Measurements from ENCODE around the gene LNX2.

LNX2 gene

GRCh38 chr13:27620377-27621115 lies at the start of gene LNX2:
TSS of gene LNX2 (minus strand) at chr13:27620529. CDS start at chr13:27581703, 38,826 bp downstream.
- DNase-seq = peak; percentile 94

- DNase-seq = no peak
Observed at GRCh38 chr13:27667946-27668345, 47.6 kb upstream of the LNX2 start.

- DNase-seq = no peak
Observed at GRCh38 chr13:27666951-27667350, 46.6 kb upstream of the LNX2 start.

GRCh38 chr13:27665761-27666160 lies 45.4 kb upstream of the LNX2 start:
- no peak for DNase-seq

- DNase-seq = no peak
Observed at GRCh38 chr13:27665333-27665732, 45.0 kb upstream of the LNX2 start.

- DNase-seq = no peak
Observed at GRCh38 chr13:27663947-27664346, 43.6 kb upstream of the LNX2 start.

GRCh38 chr13:27662738-27663470 lies 42.6 kb upstream of the LNX2 start:
- DNase-seq = no peak

- no peak for DNase-seq
Observed at GRCh38 chr13:27661017-27661416, 40.7 kb upstream of the LNX2 start.

- no peak for DNase-seq
Observed at GRCh38 chr13:27660511-27660910, 40.2 kb upstream of the LNX2 start.

- no peak for DNase-seq
Observed at GRCh38 chr13:27659145-27659865, 39.0 kb upstream of the LNX2 start.

- DNase-seq = no peak
Observed at GRCh38 chr13:27658546-27658945, 38.2 kb upstream of the LNX2 start.

- no peak for DNase-seq
Observed at GRCh38 chr13:27657724-27658123, 37.4 kb upstream of the LNX2 start.

GRCh38 chr13:27654816-27655215 lies 34.5 kb upstream of the LNX2 start:
- no peak for DNase-seq

- DNase-seq = no peak
Observed at GRCh38 chr13:27654059-27654458, 33.7 kb upstream of the LNX2 start.

- no peak for DNase-seq
Observed at GRCh38 chr13:27650312-27650711, 30.0 kb upstream of the LNX2 start.

GRCh38 chr13:27644302-27644701 lies 24.0 kb upstream of the LNX2 start:
- no peak for DNase-seq

GRCh38 chr13:27643334-27644132 lies 23.2 kb upstream of the LNX2 start:
- no peak for DNase-seq

- no peak for DNase-seq
Observed at GRCh38 chr13:27641711-27642502, 21.6 kb upstream of the LNX2 start.

- DNase-seq = no peak
Observed at GRCh38 chr13:27639186-27639585, 18.9 kb upstream of the LNX2 start.

GRCh38 chr13:27638521-27638920 lies 18.2 kb upstream of the LNX2 start:
- DNase-seq = no peak

- no peak for DNase-seq
Observed at GRCh38 chr13:27638001-27638400, 17.7 kb upstream of the LNX2 start.

GRCh38 chr13:27637289-27637626 lies 16.9 kb upstream of the LNX2 start:
- no peak for DNase-seq
